Activated T-cell treated with anti-CD3 and anti-CD28 coated beads, Interleukin-2, amount 50 U/mL, for 72 hours (primary cell): Measurements from ENCODE around the gene MACO1. TPM values are rescaled to one million over a fixed set of nuclear protein-coding genes. Genes with fewer than 3 reads are reported as not detected.
"Not testable (repeated sequence)": the region's sequence is repeated elsewhere in the genome, so short reads cannot be mapped to it uniquely, and the experiment has no call there.

Experiments
- ATAC-seq, 2 donors: fragments of 150-1000 bp; cut with Tn5 transposase; replicated peaks in 1 of 2; 2 replicates each; pipeline ENCODE4 v1.10.0; 2021; ENCODE audit warnings: moderate library complexity in 2 of 2, mild to moderate bottlenecking in 1 of 2
- DNase-seq, 2 donors: peaks; one replicate each; pipeline ENCODE4 v3.0.0; 2021 to 2022; ENCODE audit warnings: mixed read lengths in 1 of 2
- H3K27ac Mint-ChIP-seq: one replicate; pipeline ENCODE4 v1.8.0; 2022; ENCODE audit warnings: mild to moderate bottlenecking, moderate library complexity, mixed read lengths
- H3K27me3 Mint-ChIP-seq: one replicate; pipeline ENCODE4 v1.8.0; 2022; ENCODE audit warnings: low read depth, mixed read lengths
- H3K36me3 Mint-ChIP-seq, 2 donors: one replicate each; pipeline ENCODE4 v1.8.0; 2022; ENCODE audit warnings: mixed read lengths in 2 of 2, mild to moderate bottlenecking in 1 of 2; ENCODE audit not compliant: insufficient read depth in 2 of 2
- H3K4me1 Mint-ChIP-seq: one replicate; pipeline ENCODE4 v1.8.0; 2022; ENCODE audit warnings: low read depth, mixed read lengths
- H3K4me3 Mint-ChIP-seq, 2 donors: one replicate each; pipeline ENCODE4 v1.8.0; 2022; ENCODE audit warnings: mild to moderate bottlenecking in 2 of 2, mixed read lengths in 2 of 2, moderate library complexity in 2 of 2
- H3K9me3 Mint-ChIP-seq, 2 donors: one replicate each; pipeline ENCODE4 v1.8.0; 2022; ENCODE audit warnings: mixed read lengths in 2 of 2
- total RNA-seq, 2 donors: library from RNA; stranded (reverse); gene quantifications; one replicate each; pipeline ENCODE4 v1.2.3, GENCODE V29; 2022

MACO1 gene
- total RNA-seq, 2 donors from 2014 or later, result 22.6 to 26.3 TPM

GRCh38 chr1:25447547-25447946 lies 16.9 kb downstream of the MACO1 start:
- Mint-ChIP-seq H3K36me3 (peaks cover 0 to 12% of the 10 kb centered on the region in 2 donors), H3K4me3 (peak overlapping the region; percentile 1 to 19), H3K27ac (no peak overlapping the region), H3K4me1 (peaks cover 47% of the 10 kb centered on the region), H3K27me3 (no peaks in the 10 kb centered on the region), H3K9me3 (no peaks in the 10 kb centered on the region)
- peak; percentile 93 to 97 for ATAC-seq
- DNase-seq, result peak; percentile 25 to 40

GRCh38 chr1:25450891-25451290 lies 20.2 kb downstream of the MACO1 start:
- H3K4me3 Mint-ChIP-seq, result no peak overlapping the region

GRCh38 chr1:25451908-25452307 lies 21.2 kb downstream of the MACO1 start:
- no peaks in the 10 kb centered on the region for H3K9me3 Mint-ChIP-seq
- H3K27ac Mint-ChIP-seq, result peak overlapping the region; percentile 35
- peaks cover 0 to 15% of the 10 kb centered on the region in 2 donors for H3K36me3 Mint-ChIP-seq
- peaks cover 23% of the 10 kb centered on the region for H3K4me1 Mint-ChIP-seq
- no peak for ATAC-seq
- no peak for DNase-seq
- H3K4me3 Mint-ChIP-seq, result no peak overlapping the region
- H3K27me3 Mint-ChIP-seq, result no peaks in the 10 kb centered on the region

More at GRCh38 chr1:25450891-25451290, 20.2 kb downstream of the MACO1 start:
- Mint-ChIP-seq H3K27ac (peak overlapping the region; percentile 58), H3K4me1 (peaks cover 32% of the 10 kb centered on the region), H3K9me3 (no peaks in the 10 kb centered on the region), H3K27me3 (no peaks in the 10 kb centered on the region), H3K36me3 (peaks cover 0 to 15% of the 10 kb centered on the region in 2 donors)
- no peak for DNase-seq
- no peak for ATAC-seq

- ATAC-seq (no peak), DNase-seq (no peak)
- H3K9me3 Mint-ChIP-seq, result no peaks in the 10 kb centered on the region
- H3K36me3 Mint-ChIP-seq, result peaks cover 0 to 20% of the 10 kb centered on the region in 2 donors
- H3K27me3 Mint-ChIP-seq, result no peaks in the 10 kb centered on the region
- no peak overlapping the region for H3K4me3 Mint-ChIP-seq
- no peaks in the 10 kb centered on the region for H3K4me1 Mint-ChIP-seq
- no peak overlapping the region for H3K27ac Mint-ChIP-seq
Observed at GRCh38 chr1:25456502-25456901, 25.8 kb downstream of the MACO1 start.

- H3K36me3 Mint-ChIP-seq, result peaks cover 0 to 20% of the 10 kb centered on the region in 2 donors
- H3K27ac Mint-ChIP-seq, result no peak overlapping the region
- no peak for ATAC-seq
- no peaks in the 10 kb centered on the region for H3K9me3 Mint-ChIP-seq
- no peak for DNase-seq
- no peak overlapping the region for H3K4me3 Mint-ChIP-seq
- no peaks in the 10 kb centered on the region for H3K4me1 Mint-ChIP-seq
- no peaks in the 10 kb centered on the region for H3K27me3 Mint-ChIP-seq
Observed at GRCh38 chr1:25458541-25459298, 28.0 kb downstream of the MACO1 start.

- Mint-ChIP-seq H3K27ac (no peak overlapping the region), H3K4me1 (no peaks in the 10 kb centered on the region), H3K9me3 (no peaks in the 10 kb centered on the region), H3K36me3 (peaks cover 0 to 16% of the 10 kb centered on the region in 2 donors), H3K27me3 (no peaks in the 10 kb centered on the region), H3K4me3 (no peak overlapping the region)
- DNase-seq, result no peak
- no peak for ATAC-seq
Observed at GRCh38 chr1:25460020-25460419, 29.3 kb downstream of the MACO1 start.

GRCh38 chr1:25460816-25461215 lies 30.1 kb downstream of the MACO1 start:
- not testable (repeated sequence) for DNase-seq, H3K9me3 Mint-ChIP-seq, ATAC-seq, H3K4me1 Mint-ChIP-seq, H3K27me3 Mint-ChIP-seq, H3K4me3 Mint-ChIP-seq, H3K27ac Mint-ChIP-seq
- peaks cover 0 to 16% of the 10 kb centered on the region in 2 donors for H3K36me3 Mint-ChIP-seq

GRCh38 chr1:25461849-25462248 lies 31.2 kb downstream of the MACO1 start:
- ATAC-seq, result no peak
- no peak for DNase-seq
- no peak overlapping the region for H3K4me3 Mint-ChIP-seq
- H3K4me1 Mint-ChIP-seq, result peaks cover 10% of the 10 kb centered on the region
- no peak overlapping the region for H3K27ac Mint-ChIP-seq
- no peaks in the 10 kb centered on the region for H3K27me3 Mint-ChIP-seq
- peaks cover 0 to 16% of the 10 kb centered on the region in 2 donors for H3K36me3 Mint-ChIP-seq
- H3K9me3 Mint-ChIP-seq, result no peaks in the 10 kb centered on the region

GRCh38 chr1:25462732-25463131 lies 32.0 kb downstream of the MACO1 start:
- peak overlapping the region; percentile 1 for H3K27ac Mint-ChIP-seq
- no peak overlapping the region for H3K4me3 Mint-ChIP-seq
- H3K9me3 Mint-ChIP-seq, result no peaks in the 10 kb centered on the region
- peaks cover 0 to 15% of the 10 kb centered on the region in 2 donors for H3K36me3 Mint-ChIP-seq
- DNase-seq (no peak), ATAC-seq (no peak)
- H3K27me3 Mint-ChIP-seq, result no peaks in the 10 kb centered on the region
- peaks cover 18% of the 10 kb centered on the region for H3K4me1 Mint-ChIP-seq

GRCh38 chr1:25467193-25467592 lies 36.5 kb downstream of the MACO1 start:
- Mint-ChIP-seq H3K9me3 (no peaks in the 10 kb centered on the region), H3K36me3 (peaks cover 0 to 2% of the 10 kb centered on the region in 2 donors), H3K27ac (peak overlapping the region; percentile 70), H3K27me3 (no peaks in the 10 kb centered on the region), H3K4me3 (peak overlapping the region; percentile 39 to 58), H3K4me1 (peaks cover 45% of the 10 kb centered on the region)
- peak; percentile 51 to 56 for ATAC-seq
- peak in 1 of 2 donors; percentile 9 for DNase-seq

GRCh38 chr1:25467616-25468015 lies 36.9 kb downstream of the MACO1 start:
- DNase-seq, result no peak
- peaks cover 49% of the 10 kb centered on the region for H3K4me1 Mint-ChIP-seq
- peaks cover 0 to 2% of the 10 kb centered on the region in 2 donors for H3K36me3 Mint-ChIP-seq
- H3K27me3 Mint-ChIP-seq, result no peaks in the 10 kb centered on the region
- peak overlapping the region; percentile 39 to 58 for H3K4me3 Mint-ChIP-seq
- H3K27ac Mint-ChIP-seq, result peak overlapping the region; percentile 86
- no peak for ATAC-seq
- H3K9me3 Mint-ChIP-seq, result no peaks in the 10 kb centered on the region

GRCh38 chr1:25468033-25468432 lies 37.3 kb downstream of the MACO1 start:
- H3K36me3 Mint-ChIP-seq, result peaks cover 0 to 2% of the 10 kb centered on the region in 2 donors
- no peaks in the 10 kb centered on the region for H3K9me3 Mint-ChIP-seq
- H3K4me3 Mint-ChIP-seq, result peak overlapping the region in 1 of 2 donors; percentile 58
- no peaks in the 10 kb centered on the region for H3K27me3 Mint-ChIP-seq
- DNase-seq, result no peak
- ATAC-seq, result no peak
- H3K27ac Mint-ChIP-seq, result peak overlapping the region; percentile 86
- peaks cover 53% of the 10 kb centered on the region for H3K4me1 Mint-ChIP-seq

- H3K9me3 Mint-ChIP-seq, result no peaks in the 10 kb centered on the region
- peaks cover 65% of the 10 kb centered on the region for H3K4me1 Mint-ChIP-seq
- H3K27ac Mint-ChIP-seq, result no peak overlapping the region
- ATAC-seq (peak; percentile 74 to 76), DNase-seq (no peak)
- no peak overlapping the region for H3K4me3 Mint-ChIP-seq
- H3K27me3 Mint-ChIP-seq, result no peaks in the 10 kb centered on the region
- H3K36me3 Mint-ChIP-seq, result peaks cover 0 to 2% of the 10 kb centered on the region in 2 donors
Observed at GRCh38 chr1:25469177-25469576, 38.5 kb downstream of the MACO1 start.
